ENCODE measurements around the gene CBY1.
"Not testable (repeated sequence)": the region's sequence is repeated elsewhere in the genome, so short reads cannot be mapped to it uniquely, and the experiment has no call there.

Gene CBY1

GRCh38 chr22:38656256-38657044 is at the start of gene CBY1, which contains the start of gene FAM227A:
Gene CBY1 (plus strand): TSS chr22:38656638. CDS start chr22:38668055, 11,417 bp downstream.
Gene FAM227A (minus strand): TSS chr22:38656392. CDS start chr22:38650168, 6,224 bp downstream.
- DNase-seq: peak; percentile 85

- DNase-seq: no peak
These were observed 48.8 kb upstream of the CBY1 start for GRCh38 chr22:38607680-38608079.

GRCh38 chr22:38608992-38609750 is 47.3 kb upstream of the CBY1 start:
- DNase-seq: no peak

- DNase-seq: no peak
These were observed 46.2 kb upstream of the CBY1 start for GRCh38 chr22:38610234-38610633.

GRCh38 chr22:38611559-38611958 is 44.9 kb upstream of the CBY1 start:
- no peak for DNase-seq

- no peak for DNase-seq
These were observed 44.0 kb upstream of the CBY1 start for GRCh38 chr22:38612217-38613006.

- DNase-seq: no peak
These were observed 42.9 kb upstream of the CBY1 start for GRCh38 chr22:38613588-38613987.

- DNase-seq: no peak
These were observed 41.9 kb upstream of the CBY1 start for GRCh38 chr22:38614332-38615063.

- not testable (repeated sequence) for DNase-seq
These were observed 41.4 kb upstream of the CBY1 start for GRCh38 chr22:38615064-38615405.

GRCh38 chr22:38618258-38618657 is 38.2 kb upstream of the CBY1 start:
- DNase-seq: no peak

GRCh38 chr22:38618682-38619081 is 37.8 kb upstream of the CBY1 start:
- DNase-seq: no peak

- DNase-seq: no peak
These were observed 33.1 kb upstream of the CBY1 start for GRCh38 chr22:38623351-38623750.

GRCh38 chr22:38628444-38628843 is 28.0 kb upstream of the CBY1 start:
- no peak for DNase-seq

- DNase-seq: no peak
These were observed 27.3 kb upstream of the CBY1 start for GRCh38 chr22:38629108-38629507.

GRCh38 chr22:38631724-38632123 is 24.7 kb upstream of the CBY1 start:
- no peak for DNase-seq

GRCh38 chr22:38632528-38632927 is 23.9 kb upstream of the CBY1 start:
- no peak for DNase-seq

- DNase-seq: no peak
These were observed 18.2 kb upstream of the CBY1 start for GRCh38 chr22:38638216-38638615.

- DNase-seq: no peak
These were observed 17.7 kb upstream of the CBY1 start for GRCh38 chr22:38638728-38639127.

- DNase-seq: no peak
These were observed 14.9 kb upstream of the CBY1 start for GRCh38 chr22:38641476-38642040.

GRCh38 chr22:38644245-38644644 is 12.2 kb upstream of the CBY1 start:
- DNase-seq: not testable (repeated sequence)

- no peak for DNase-seq
These were observed 11.0 kb upstream of the CBY1 start for GRCh38 chr22:38645430-38645829.

- no peak for DNase-seq
These were observed 6.5 kb upstream of the CBY1 start for GRCh38 chr22:38649841-38650522.
